Thyroid gland (tissue), 4 donors: ENCODE measurements around the gene GALNTL6. TPM values are rescaled to one million over a fixed set of nuclear protein-coding genes. Genes with fewer than 3 reads are reported as not detected.
"Not testable (repeated sequence)": the region's sequence is repeated elsewhere in the genome, so short reads cannot be mapped to it uniquely, and the experiment has no call there.

Source experiments
- DNase-seq, 2 donors: peaks; one replicate each; pipeline ENCODE4 v3.0.0-alpha.2; 2019
- H3K27ac ChIP-seq, 3 donors: fragments of 200-600 bp; sonication (generic); 1 replicate in 2 of 3; 2 replicates in 1 of 3; pipeline ENCODE4 v1.5.1; 2016 to 2019; ENCODE audit warnings: mild to moderate bottlenecking in 1 of 3, moderate library complexity in 1 of 3
- H3K27me3 ChIP-seq: fragments of 200-600 bp; sonication (generic); one replicate; pipeline ENCODE4 v1.5.1; 2019
- H3K36me3 ChIP-seq, 2 donors: fragments of 200-600 bp; sonication (generic); one replicate each; pipeline ENCODE4 v1.5.1; 2016 to 2019
- H3K4me1 ChIP-seq, 2 donors: fragments of 200-600 bp; sonication (generic); one replicate each; pipeline ENCODE4 v1.5.1; 2017 to 2019
- H3K4me3 ChIP-seq, 3 donors: fragments of 200-600 bp; sonication (generic); replicated peaks in 1 of 3; 1 replicate in 2 of 3; 2 replicates in 1 of 3; pipeline ENCODE4 v1.5.1; 2016; ENCODE audit warnings: mild to moderate bottlenecking in 1 of 3
- H3K9me3 ChIP-seq: fragments of 200-600 bp; sonication (generic); one replicate; pipeline ENCODE4 v1.5.1; 2017
- CTCF ChIP-seq, 6 experiments: fragments of 200-600 bp in 3 of 6; fragments of 450-650 bp in 3 of 6; sonication (generic) in 3 of 6; IDR thresholded peaks; one replicate each; pipeline ENCODE4 v1.5.1; 2016 to 2019; ENCODE audit warnings: antibody characterized with exemption in 6 of 6, mild to moderate bottlenecking in 2 of 6, inconsistent platforms in 1 of 6, moderate library complexity in 1 of 6
- POLR2A ChIP-seq, 2 donors: fragments of 450-650 bp; IDR thresholded peaks; one replicate each; pipeline ENCODE4 v1.6.1; 2017; ENCODE audit warnings: antibody characterized with exemption in 2 of 2, mild to moderate bottlenecking in 2 of 2, moderate library complexity in 1 of 2
- WGBS, 2 donors: methylation state at CpG; one replicate each; pipeline ENCODE4 v1.1.5; 2017; 5-methylcytosine and 5-hydroxymethylcytosine counted together
- intact Hi-C: fragments of 100-400 bp; cut with DNase I; formaldehyde crosslinking; loops from one replicate; pipeline ENCODE4 v1.15.1; 2023
- total RNA-seq, 4 donors: library from RNA; depleted of rRNA; stranded (reverse); fragments of >200 nt; gene quantifications; one replicate each; pipeline ENCODE4 v1.2.3, GENCODE V29; 2016

The GALNTL6 gene
- total RNA-seq, 4 donors from 2014 or later = not detected

GRCh38 chr4:172412851-172413580, 599.8 kb downstream of the GALNTL6 start:
- no peak overlapping the region for H3K4me3 ChIP-seq
- H3K4me1 ChIP-seq = no peaks in the 10 kb centered on the region
- no peak for DNase-seq
- H3K27me3 ChIP-seq = no peaks in the 10 kb centered on the region
- H3K36me3 ChIP-seq = no peaks in the 10 kb centered on the region
- intact Hi-C loops = no loop called here
- 76 to 83% methylated on average over 3 of the region's 3 CpGs for WGBS, 2 donors
- H3K27ac ChIP-seq = no peak overlapping the region
- no peaks in the 10 kb centered on the region for H3K9me3 ChIP-seq
- no peak for TF ChIP-seq CTCF (IDR thresholded peaks at IDR 0.05)

GRCh38 chr4:172428979-172429378, 615.8 kb downstream of the GALNTL6 start:
- H3K4me1 ChIP-seq, H3K9me3 ChIP-seq, H3K4me3 ChIP-seq, DNase-seq, H3K36me3 ChIP-seq, H3K27me3 ChIP-seq, intact Hi-C loops, H3K27ac ChIP-seq: not testable (repeated sequence)
- WGBS, 2 donors = 96 to 98% methylated on average over 12 of the region's 12 CpGs

- TF ChIP-seq POLR2A (IDR thresholded peaks at IDR 0.05) = no peak
- TF ChIP-seq CTCF (IDR thresholded peaks at IDR 0.05) = no peak
- intact Hi-C loops = no loop called here
- no peak overlapping the region for H3K4me3 ChIP-seq
- H3K9me3 ChIP-seq = no peaks in the 10 kb centered on the region
- no peak overlapping the region for H3K27ac ChIP-seq
- DNase-seq = no peak
- H3K27me3 ChIP-seq = no peaks in the 10 kb centered on the region
- H3K4me1 ChIP-seq = no peaks in the 10 kb centered on the region
- WGBS, 2 donors = 88% methylated on average over 2 of the region's 2 CpGs
- H3K36me3 ChIP-seq = no peaks in the 10 kb centered on the region
Observed at GRCh38 chr4:172480471-172480870, 667.3 kb downstream of the GALNTL6 start.

DNA sequence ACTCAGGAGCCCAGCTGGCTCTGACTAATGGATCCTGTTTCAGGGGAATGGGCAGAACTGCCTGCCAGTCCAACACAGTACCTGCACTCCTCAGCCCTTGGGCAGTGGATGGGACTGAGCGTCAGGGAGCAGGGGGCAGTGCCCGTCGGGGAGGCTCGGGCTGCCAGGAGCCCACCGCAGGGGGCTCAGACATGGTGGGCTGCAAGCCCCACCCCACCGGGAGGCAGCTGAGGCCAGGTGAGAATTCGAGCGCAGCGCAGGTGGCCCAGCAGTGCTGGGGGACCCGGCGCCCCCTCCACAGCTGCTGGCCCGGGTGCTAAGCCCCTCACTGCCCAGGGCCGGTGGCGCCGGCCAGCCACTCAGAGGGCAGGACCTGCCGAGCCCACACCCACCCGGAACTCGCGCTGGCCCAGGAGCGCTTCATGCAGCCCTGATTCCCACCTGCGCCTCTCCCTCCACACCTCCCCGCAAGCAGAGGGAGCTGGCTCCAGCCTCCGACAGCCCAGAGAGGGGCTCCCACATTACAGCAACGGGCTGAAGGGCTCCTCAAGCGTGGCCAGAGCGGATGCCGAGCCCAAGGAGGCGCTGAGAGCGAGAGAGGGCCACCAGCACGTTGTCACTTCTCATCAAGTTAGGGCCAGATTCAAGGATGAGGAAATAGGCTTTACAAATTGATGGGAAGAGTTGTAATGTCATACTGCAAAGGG, 668.8 kb downstream of the GALNTL6 start:
- TF ChIP-seq CTCF (IDR thresholded peaks at IDR 0.05) (no peak), POLR2A (IDR thresholded peaks at IDR 0.05) (no peak)
- no peak overlapping the region for H3K27ac ChIP-seq
- no peaks in the 10 kb centered on the region for H3K27me3 ChIP-seq
- DNase-seq = no peak
- intact Hi-C loops = no loop called here
- 90 to 95% methylated on average over 10 to 19 of the region's 30 CpGs for WGBS, 2 donors
- H3K9me3 ChIP-seq = no peaks in the 10 kb centered on the region
- H3K36me3 ChIP-seq = no peaks in the 10 kb centered on the region
- H3K4me1 ChIP-seq = no peaks in the 10 kb centered on the region
- H3K4me3 ChIP-seq = no peak overlapping the region

- Histone ChIP-seq H3K36me3 (no peaks in the 10 kb centered on the region), H3K4me3 (no peak overlapping the region), H3K27me3 (no peaks in the 10 kb centered on the region), H3K9me3 (no peaks in the 10 kb centered on the region), H3K4me1 (no peaks in the 10 kb centered on the region), H3K27ac (no peak overlapping the region)
- intact Hi-C loops = no loop called here
- 93% methylated on average over 3 of the region's 3 CpGs for WGBS, 2 donors
- DNase-seq = no peak
- TF ChIP-seq POLR2A (IDR thresholded peaks at IDR 0.05) (no peak), CTCF (IDR thresholded peaks at IDR 0.05) (no peak)
Observed at GRCh38 chr4:172485007-172485406, 671.8 kb downstream of the GALNTL6 start.
